Measurements from ENCODE around the gene SEMA5A. TPM values are rescaled to one million over a fixed set of nuclear protein-coding genes. Genes with fewer than 3 reads are reported as not detected.

SEMA5A gene
- total and polyA plus RNA-seq, 7 donors = 0.60 to 4.7 (median 2.8) TPM

DNA sequence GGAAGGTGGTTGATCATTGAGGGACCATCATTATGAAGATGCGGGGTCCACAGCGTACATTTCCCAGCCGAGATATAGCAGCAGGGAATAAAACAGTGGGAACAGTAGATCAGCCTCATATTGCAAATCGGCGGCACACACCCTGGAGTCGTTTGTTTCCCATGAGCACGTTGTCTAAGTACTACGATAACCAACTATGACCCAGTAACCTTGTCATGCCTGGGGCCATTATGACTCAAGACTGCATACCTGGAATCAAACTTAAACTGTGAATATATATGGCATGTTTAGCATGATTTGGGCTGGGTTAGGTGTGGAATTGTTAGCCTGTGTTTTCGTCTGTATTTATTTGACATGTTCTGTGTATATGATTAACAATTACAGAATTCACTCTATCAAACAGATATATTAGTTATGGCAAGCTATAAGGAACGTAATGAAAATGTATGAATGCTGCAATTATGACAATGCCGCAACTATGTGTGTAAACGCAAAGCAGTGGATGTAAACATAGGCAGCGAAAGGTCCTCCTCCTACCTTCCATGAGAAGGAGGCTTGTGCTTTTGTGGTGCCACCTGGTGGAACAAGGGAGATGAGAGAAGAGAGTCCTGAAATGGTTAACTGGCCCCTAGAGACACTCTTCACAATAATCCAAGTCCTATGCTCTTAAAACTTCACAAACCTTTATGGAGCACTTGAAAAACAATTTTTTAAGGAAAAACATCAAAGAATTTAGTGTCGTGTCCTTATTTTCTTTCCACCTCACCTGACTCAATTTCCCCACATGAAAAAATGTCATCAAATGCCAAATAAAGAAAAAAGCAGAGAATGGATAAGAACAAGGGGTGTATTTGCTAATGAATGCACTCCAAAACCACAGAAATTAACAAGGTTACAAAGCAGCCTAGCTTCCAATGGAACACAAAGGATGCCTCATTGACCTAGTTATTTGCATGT is 47.1 kb downstream of the SEMA5A start:
- Histone ChIP-seq H3K27me3 (no peaks in the 10 kb centered on the region), H3K4me1 (peaks cover 0 to 10% (median 0%) of the 10 kb centered on the region in 4 donors), H3K27ac (no peak overlapping the region), H3K9me3 (no peaks in the 10 kb centered on the region), H3K4me3 (no peak overlapping the region), H3K36me3 (no peaks in the 10 kb centered on the region)
- WGBS, 2 donors = 91 to 93% methylated on average over 14 of the region's 14 CpGs
- intact Hi-C loops (cut with DNase I) = no loop called here
- TF ChIP-seq POLR2A (IDR thresholded peaks at IDR 0.05) (no peak), POLR2AphosphoS5 (IDR thresholded peaks at IDR 0.05) (no peak), CTCF (IDR thresholded peaks at IDR 0.05) (no peak), EP300 (IDR thresholded peaks at IDR 0.05) (no peak)
- no peak for DNase-seq

GRCh38 chr5:9497347-9497746 is 48.5 kb downstream of the SEMA5A start:
- Histone ChIP-seq H3K4me3 (no peak overlapping the region), H3K27ac (no peak overlapping the region), H3K9me3 (no peaks in the 10 kb centered on the region), H3K4me1 (peaks cover 0 to 1% (median 0%) of the 10 kb centered on the region in 4 donors), H3K36me3 (no peaks in the 10 kb centered on the region), H3K27me3 (no peaks in the 10 kb centered on the region)
- WGBS, 2 donors = 88 to 95% methylated on average over 8 of the region's 8 CpGs
- no peak for DNase-seq
- intact Hi-C loops (cut with DNase I) = no loop called here
- TF ChIP-seq POLR2A (IDR thresholded peaks at IDR 0.05) (no peak), CTCF (IDR thresholded peaks at IDR 0.05) (no peak), POLR2AphosphoS5 (IDR thresholded peaks at IDR 0.05) (no peak), EP300 (IDR thresholded peaks at IDR 0.05) (no peak)

DNA sequence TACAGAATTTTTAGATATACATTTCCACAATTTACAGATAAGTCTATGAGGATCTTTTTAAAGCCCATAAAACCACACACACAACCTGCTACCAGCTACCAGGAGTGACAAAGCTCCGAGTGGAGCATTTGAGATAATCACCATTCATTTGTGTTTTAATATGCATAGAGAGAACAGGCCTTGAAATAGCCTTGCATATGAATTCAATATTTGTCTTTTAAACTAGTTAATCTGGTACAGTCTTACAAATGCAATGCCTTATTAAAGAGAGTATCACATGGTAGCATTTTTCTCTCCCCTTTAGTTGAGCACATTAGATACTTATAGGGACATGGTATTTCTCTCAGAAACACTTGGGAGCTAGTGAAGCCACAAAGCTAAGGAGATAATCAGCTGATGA is 49.1 kb downstream of the SEMA5A start:
- Histone ChIP-seq H3K27ac (no peak overlapping the region), H3K4me1 (no peaks in the 10 kb centered on the region), H3K9me3 (no peaks in the 10 kb centered on the region), H3K27me3 (no peaks in the 10 kb centered on the region), H3K36me3 (no peaks in the 10 kb centered on the region), H3K4me3 (no peak overlapping the region)
- DNase-seq = no peak
- intact Hi-C loops (cut with DNase I) = no loop called here
- TF ChIP-seq POLR2A (IDR thresholded peaks at IDR 0.05) (no peak), POLR2AphosphoS5 (IDR thresholded peaks at IDR 0.05) (no peak), EP300 (IDR thresholded peaks at IDR 0.05) (no peak), CTCF (IDR thresholded peaks at IDR 0.05) (no peak)
- 88 to 91% methylated on average over 1 of the region's 1 CpG for WGBS, 2 donors

DNA sequence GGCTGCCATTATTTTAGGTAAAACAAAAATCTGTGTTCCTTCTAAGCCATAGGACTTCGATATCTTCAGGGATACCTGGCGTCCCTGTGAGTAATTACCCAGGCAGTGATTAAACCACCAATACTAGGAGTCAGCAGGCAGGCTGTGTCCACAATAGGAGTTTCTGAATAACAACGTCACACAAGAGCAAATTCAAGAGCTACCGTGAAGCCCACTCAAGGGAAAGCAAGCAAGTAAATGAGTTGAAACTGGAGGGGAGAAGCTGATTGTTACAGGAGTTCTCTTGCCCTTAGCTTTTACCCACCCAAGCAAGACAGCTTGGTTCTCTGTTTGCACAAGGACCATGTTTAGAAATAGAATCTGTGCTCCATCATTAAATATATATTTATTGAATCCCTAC is 50.8 kb downstream of the SEMA5A start:
- Histone ChIP-seq H3K27me3 (no peaks in the 10 kb centered on the region), H3K9me3 (no peaks in the 10 kb centered on the region), H3K27ac (no peak overlapping the region), H3K4me1 (no peaks in the 10 kb centered on the region), H3K4me3 (no peak overlapping the region), H3K36me3 (no peaks in the 10 kb centered on the region)
- WGBS, 2 donors = 91 to 92% methylated on average over 4 of the region's 4 CpGs
- intact Hi-C loops (cut with DNase I) = no loop called here
- DNase-seq = no peak
- TF ChIP-seq POLR2AphosphoS5 (IDR thresholded peaks at IDR 0.05) (no peak), CTCF (IDR thresholded peaks at IDR 0.05) (no peak), POLR2A (IDR thresholded peaks at IDR 0.05) (no peak), EP300 (IDR thresholded peaks at IDR 0.05) (no peak)
